ENCODE measurements around the gene TAF9B. TPM values are rescaled to one million over a fixed set of nuclear protein-coding genes. Genes with fewer than 3 reads are reported as not detected.
"Not testable (repeated sequence)": the region's sequence is repeated elsewhere in the genome, so short reads cannot be mapped to it uniquely, and the experiment has no call there.

The TAF9B gene
- total RNA-seq, 1 experiment from 2014 or later: 20.2 TPM

GRCh38 chrX:78168065-78168464, 28.6 kb upstream of the TAF9B start:
- ATAC-seq (no peak), DNase-seq (ENCODE audit: low spot score) (no peak)
- POLR2A ChIA-PET: no interaction called here
- CTCF ChIA-PET: no interaction called here
- TF ChIP-seq ZNF317 (CRISPR knock-in tag; IDR thresholded peaks at IDR 0.05; ENCODE audit: borderline replicate concordance, low read depth) (no peak), TCF7 (CRISPR knock-in tag; IDR thresholded peaks at IDR 0.05; ENCODE audit: low read depth) (no peak), USF1 (CRISPR knock-in tag; IDR thresholded peaks at IDR 0.05) (no peak), OVOL2 (CRISPR knock-in tag; IDR thresholded peaks at IDR 0.05; ENCODE audit: borderline replicate concordance) (no peak), ZNF263 (CRISPR knock-in tag; IDR thresholded peaks at IDR 0.05; ENCODE audit: low read depth) (no peak), IRF2 (CRISPR knock-in tag; IDR thresholded peaks at IDR 0.05; ENCODE audit: borderline replicate concordance, low read depth) (no peak)
- TF ChIP-seq, protein P1, sequence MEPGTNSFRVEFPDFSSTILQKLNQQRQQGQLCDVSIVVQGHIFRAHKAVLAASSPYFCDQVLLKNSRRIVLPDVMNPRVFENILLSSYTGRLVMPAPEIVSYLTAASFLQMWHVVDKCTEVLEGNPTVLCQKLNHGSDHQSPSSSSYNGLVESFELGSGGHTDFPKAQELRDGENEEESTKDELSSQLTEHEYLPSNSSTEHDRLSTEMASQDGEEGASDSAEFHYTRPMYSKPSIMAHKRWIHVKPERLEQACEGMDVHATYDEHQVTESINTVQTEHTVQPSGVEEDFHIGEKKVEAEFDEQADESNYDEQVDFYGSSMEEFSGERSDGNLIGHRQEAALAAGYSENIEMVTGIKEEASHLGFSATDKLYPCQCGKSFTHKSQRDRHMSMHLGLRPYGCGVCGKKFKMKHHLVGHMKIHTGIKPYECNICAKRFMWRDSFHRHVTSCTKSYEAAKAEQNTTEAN (CRISPR knock-in tag; IDR thresholded peaks at IDR 0.05): no peak
- TF ChIP-seq, protein P2, sequence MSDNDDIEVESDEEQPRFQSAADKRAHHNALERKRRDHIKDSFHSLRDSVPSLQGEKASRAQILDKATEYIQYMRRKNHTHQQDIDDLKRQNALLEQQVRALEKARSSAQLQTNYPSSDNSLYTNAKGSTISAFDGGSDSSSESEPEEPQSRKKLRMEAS (CRISPR knock-in tag; IDR thresholded peaks at IDR 0.05): no peak
- TF ChIP-seq, protein P3, sequence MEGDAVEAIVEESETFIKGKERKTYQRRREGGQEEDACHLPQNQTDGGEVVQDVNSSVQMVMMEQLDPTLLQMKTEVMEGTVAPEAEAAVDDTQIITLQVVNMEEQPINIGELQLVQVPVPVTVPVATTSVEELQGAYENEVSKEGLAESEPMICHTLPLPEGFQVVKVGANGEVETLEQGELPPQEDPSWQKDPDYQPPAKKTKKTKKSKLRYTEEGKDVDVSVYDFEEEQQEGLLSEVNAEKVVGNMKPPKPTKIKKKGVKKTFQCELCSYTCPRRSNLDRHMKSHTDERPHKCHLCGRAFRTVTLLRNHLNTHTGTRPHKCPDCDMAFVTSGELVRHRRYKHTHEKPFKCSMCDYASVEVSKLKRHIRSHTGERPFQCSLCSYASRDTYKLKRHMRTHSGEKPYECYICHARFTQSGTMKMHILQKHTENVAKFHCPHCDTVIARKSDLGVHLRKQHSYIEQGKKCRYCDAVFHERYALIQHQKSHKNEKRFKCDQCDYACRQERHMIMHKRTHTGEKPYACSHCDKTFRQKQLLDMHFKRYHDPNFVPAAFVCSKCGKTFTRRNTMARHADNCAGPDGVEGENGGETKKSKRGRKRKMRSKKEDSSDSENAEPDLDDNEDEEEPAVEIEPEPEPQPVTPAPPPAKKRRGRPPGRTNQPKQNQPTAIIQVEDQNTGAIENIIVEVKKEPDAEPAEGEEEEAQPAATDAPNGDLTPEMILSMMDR (IDR thresholded peaks at IDR 0.05): no peak
- TF ChIP-seq, protein P4, sequence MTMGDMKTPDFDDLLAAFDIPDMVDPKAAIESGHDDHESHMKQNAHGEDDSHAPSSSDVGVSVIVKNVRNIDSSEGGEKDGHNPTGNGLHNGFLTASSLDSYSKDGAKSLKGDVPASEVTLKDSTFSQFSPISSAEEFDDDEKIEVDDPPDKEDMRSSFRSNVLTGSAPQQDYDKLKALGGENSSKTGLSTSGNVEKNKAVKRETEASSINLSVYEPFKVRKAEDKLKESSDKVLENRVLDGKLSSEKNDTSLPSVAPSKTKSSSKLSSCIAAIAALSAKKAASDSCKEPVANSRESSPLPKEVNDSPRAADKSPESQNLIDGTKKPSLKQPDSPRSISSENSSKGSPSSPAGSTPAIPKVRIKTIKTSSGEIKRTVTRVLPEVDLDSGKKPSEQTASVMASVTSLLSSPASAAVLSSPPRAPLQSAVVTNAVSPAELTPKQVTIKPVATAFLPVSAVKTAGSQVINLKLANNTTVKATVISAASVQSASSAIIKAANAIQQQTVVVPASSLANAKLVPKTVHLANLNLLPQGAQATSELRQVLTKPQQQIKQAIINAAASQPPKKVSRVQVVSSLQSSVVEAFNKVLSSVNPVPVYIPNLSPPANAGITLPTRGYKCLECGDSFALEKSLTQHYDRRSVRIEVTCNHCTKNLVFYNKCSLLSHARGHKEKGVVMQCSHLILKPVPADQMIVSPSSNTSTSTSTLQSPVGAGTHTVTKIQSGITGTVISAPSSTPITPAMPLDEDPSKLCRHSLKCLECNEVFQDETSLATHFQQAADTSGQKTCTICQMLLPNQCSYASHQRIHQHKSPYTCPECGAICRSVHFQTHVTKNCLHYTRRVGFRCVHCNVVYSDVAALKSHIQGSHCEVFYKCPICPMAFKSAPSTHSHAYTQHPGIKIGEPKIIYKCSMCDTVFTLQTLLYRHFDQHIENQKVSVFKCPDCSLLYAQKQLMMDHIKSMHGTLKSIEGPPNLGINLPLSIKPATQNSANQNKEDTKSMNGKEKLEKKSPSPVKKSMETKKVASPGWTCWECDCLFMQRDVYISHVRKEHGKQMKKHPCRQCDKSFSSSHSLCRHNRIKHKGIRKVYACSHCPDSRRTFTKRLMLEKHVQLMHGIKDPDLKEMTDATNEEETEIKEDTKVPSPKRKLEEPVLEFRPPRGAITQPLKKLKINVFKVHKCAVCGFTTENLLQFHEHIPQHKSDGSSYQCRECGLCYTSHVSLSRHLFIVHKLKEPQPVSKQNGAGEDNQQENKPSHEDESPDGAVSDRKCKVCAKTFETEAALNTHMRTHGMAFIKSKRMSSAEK (CRISPR knock-in tag; IDR thresholded peaks at IDR 0.05; ENCODE audit: borderline replicate concordance): no peak
- Mint-ChIP-seq H3K9me3 (no peaks in the 10 kb centered on the region; the same call in 1 of the 2 replicates), H3K27ac (no peak overlapping the region), H3K27me3 (ENCODE audit: low read depth) (no peaks in the 10 kb centered on the region), H3K4me3 (no peak overlapping the region), H3K36me3 (no peaks in the 10 kb centered on the region), H3K4me1 (peaks cover 17% of the 10 kb centered on the region)

- peaks cover 37% of the 10 kb centered on the region for H3K4me1 Mint-ChIP-seq
- H3K27ac Mint-ChIP-seq: no peak overlapping the region
- no peaks in the 10 kb centered on the region for H3K36me3 Mint-ChIP-seq
- H3K27me3 Mint-ChIP-seq (ENCODE audit: low read depth): no peaks in the 10 kb centered on the region; the same call in 1 of the 2 replicates
- no peak for TF ChIP-seq ARID4B (CRISPR knock-in tag; IDR thresholded peaks at IDR 0.05; ENCODE audit: borderline replicate concordance)
- TF ChIP-seq, protein P5, sequence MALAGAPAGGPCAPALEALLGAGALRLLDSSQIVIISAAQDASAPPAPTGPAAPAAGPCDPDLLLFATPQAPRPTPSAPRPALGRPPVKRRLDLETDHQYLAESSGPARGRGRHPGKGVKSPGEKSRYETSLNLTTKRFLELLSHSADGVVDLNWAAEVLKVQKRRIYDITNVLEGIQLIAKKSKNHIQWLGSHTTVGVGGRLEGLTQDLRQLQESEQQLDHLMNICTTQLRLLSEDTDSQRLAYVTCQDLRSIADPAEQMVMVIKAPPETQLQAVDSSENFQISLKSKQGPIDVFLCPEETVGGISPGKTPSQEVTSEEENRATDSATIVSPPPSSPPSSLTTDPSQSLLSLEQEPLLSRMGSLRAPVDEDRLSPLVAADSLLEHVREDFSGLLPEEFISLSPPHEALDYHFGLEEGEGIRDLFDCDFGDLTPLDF (CRISPR knock-in tag; IDR thresholded peaks at IDR 0.05): no peak
- no peak for TF ChIP-seq OVOL2 (CRISPR knock-in tag; IDR thresholded peaks at IDR 0.05; ENCODE audit: borderline replicate concordance)
- ATAC-seq (no peak), DNase-seq (ENCODE audit: low spot score) (no peak)
- no peaks in the 10 kb centered on the region; the same call in 1 of the 2 replicates for H3K9me3 Mint-ChIP-seq
- POLR2A ChIA-PET: no interaction called here
- CTCF ChIA-PET: no interaction called here
- no peak overlapping the region for H3K4me3 Mint-ChIP-seq
These were observed 26.0 kb upstream of the TAF9B start for GRCh38 chrX:78165425-78165824.

GRCh38 chrX:78163175-78163574, 23.7 kb upstream of the TAF9B start:
- CTCF ChIA-PET; POLR2A ChIA-PET; H3K27ac Mint-ChIP-seq; H3K36me3 Mint-ChIP-seq; DNase-seq (ENCODE audit: low spot score); H3K4me3 Mint-ChIP-seq; ATAC-seq; H3K27me3 Mint-ChIP-seq (ENCODE audit: low read depth); H3K9me3 Mint-ChIP-seq: not testable (repeated sequence)
- peaks cover 56% of the 10 kb centered on the region for H3K4me1 Mint-ChIP-seq

GRCh38 chrX:78160711-78161110, 21.3 kb upstream of the TAF9B start:
- H3K27me3 Mint-ChIP-seq (ENCODE audit: low read depth); H3K9me3 Mint-ChIP-seq; DNase-seq (ENCODE audit: low spot score); H3K4me3 Mint-ChIP-seq; POLR2A ChIA-PET; H3K36me3 Mint-ChIP-seq; CTCF ChIA-PET; ATAC-seq; H3K27ac Mint-ChIP-seq: not testable (repeated sequence)
- H3K4me1 Mint-ChIP-seq: peaks cover 57% of the 10 kb centered on the region

Data from WTC11 (cell line).